IPS DF 6.9 (cell line): ENCODE data around the gene RAD51B.

Experiments used
- DNase-seq: peaks from one replicate; pipeline ENCODE4 v3.0.0-alpha.2; 2013; ENCODE audit warnings: low read depth, low spot score
- H3K27ac ChIP-seq: one replicate; pipeline ENCODE4 v1.5.1; 2013; ENCODE audit warnings: low read length, control low read depth
- H3K27me3 ChIP-seq: 2 replicates; pipeline ENCODE4 v1.6.1; 2013; ENCODE audit warnings: mild to moderate bottlenecking, low read length; ENCODE audit not compliant: control insufficient read depth, insufficient read depth
- H3K36me3 ChIP-seq: 2 replicates; pipeline ENCODE4 v1.6.1; 2013; ENCODE audit warnings: low read length; ENCODE audit not compliant: control insufficient read depth, insufficient read depth
- H3K4me1 ChIP-seq: 2 replicates; pipeline ENCODE4 v1.6.1; 2013; ENCODE audit warnings: low read length; ENCODE audit not compliant: control insufficient read depth, insufficient read depth
- H3K4me3 ChIP-seq: 2 replicates; pipeline ENCODE4 v1.5.1; 2013; ENCODE audit warnings: mild to moderate bottlenecking, low read length
- H3K9me3 ChIP-seq: 2 replicates; pipeline ENCODE4 v1.6.1; 2013; ENCODE audit warnings: low read length, inconsistent platforms; ENCODE audit not compliant: control insufficient read depth, insufficient read depth
- WGBS: extraction: QIAGEN DNeasy Blood & Tissue Kit; methylation state at CpG from one replicate; pipeline ENCODE4 v1.1.7; 2013; ENCODE audit warnings: mixed read lengths, missing lambda C conversion rate; ENCODE audit not compliant: insufficient read length, insufficient coverage; 5-methylcytosine and 5-hydroxymethylcytosine counted together

Gene RAD51B

GRCh38 chr14:67835596-67835995, 16.0 kb downstream of the RAD51B start:
- no peaks in the 10 kb centered on the region; the same call in 1 of the 2 replicates for H3K36me3 ChIP-seq

GRCh38 chr14:67837011-67837624, 17.5 kb downstream of the RAD51B start:
- no peaks in the 10 kb centered on the region for H3K27me3 ChIP-seq
- no peak overlapping the region for H3K4me3 ChIP-seq
- no peaks in the 10 kb centered on the region; the same call in 1 of the 2 replicates for H3K36me3 ChIP-seq
- H3K9me3 ChIP-seq = no peaks in the 10 kb centered on the region
- no peak overlapping the region for H3K27ac ChIP-seq
- peak; percentile 18 for DNase-seq
- WGBS = no CpG with 5 or more reads among the region's 2 CpGs
- H3K4me1 ChIP-seq = no peaks in the 10 kb centered on the region

More at GRCh38 chr14:67835596-67835995, 16.0 kb downstream of the RAD51B start:
- no peaks in the 10 kb centered on the region for H3K4me1 ChIP-seq
- H3K27ac ChIP-seq = no peak overlapping the region
- DNase-seq = no peak
- no peak overlapping the region for H3K4me3 ChIP-seq
- no peaks in the 10 kb centered on the region for H3K9me3 ChIP-seq
- H3K27me3 ChIP-seq = no peaks in the 10 kb centered on the region

- Histone ChIP-seq H3K9me3 (no peaks in the 10 kb centered on the region), H3K4me1 (no peaks in the 10 kb centered on the region), H3K4me3 (no peak overlapping the region), H3K36me3 (no peaks in the 10 kb centered on the region), H3K27me3 (no peaks in the 10 kb centered on the region), H3K27ac (no peak overlapping the region)
- no CpG with 5 or more reads among the region's 17 CpGs for WGBS
- DNase-seq = no peak
Observed at GRCh38 chr14:67846029-67846610, 26.5 kb downstream of the RAD51B start.

- Histone ChIP-seq H3K9me3 (no peaks in the 10 kb centered on the region), H3K27ac (no peak overlapping the region), H3K4me1 (no peaks in the 10 kb centered on the region), H3K36me3 (no peaks in the 10 kb centered on the region), H3K4me3 (no peak overlapping the region), H3K27me3 (no peaks in the 10 kb centered on the region)
- WGBS = no CpG with 5 or more reads among the region's 9 CpGs
- no peak for DNase-seq
Observed at GRCh38 chr14:67850066-67850830, 30.7 kb downstream of the RAD51B start.

- Histone ChIP-seq H3K36me3 (no peaks in the 10 kb centered on the region), H3K4me3 (no peak overlapping the region), H3K4me1 (no peaks in the 10 kb centered on the region), H3K9me3 (no peaks in the 10 kb centered on the region), H3K27ac (no peak overlapping the region), H3K27me3 (no peaks in the 10 kb centered on the region)
- WGBS = no CpG with 5 or more reads among the region's 9 CpGs
- DNase-seq = no peak
Observed at GRCh38 chr14:67851785-67852410, 32.3 kb downstream of the RAD51B start.

- H3K4me3 ChIP-seq = no peak overlapping the region
- no peaks in the 10 kb centered on the region for H3K36me3 ChIP-seq
- no peaks in the 10 kb centered on the region for H3K9me3 ChIP-seq
- H3K4me1 ChIP-seq = no peaks in the 10 kb centered on the region
- no peak for DNase-seq
- H3K27me3 ChIP-seq = no peaks in the 10 kb centered on the region
- H3K27ac ChIP-seq = no peak overlapping the region
Observed at GRCh38 chr14:67852926-67853604, 33.5 kb downstream of the RAD51B start.

GRCh38 chr14:67853715-67854114, 34.1 kb downstream of the RAD51B start:
- no peak for DNase-seq
- Histone ChIP-seq H3K36me3 (no peaks in the 10 kb centered on the region), H3K4me1 (no peaks in the 10 kb centered on the region), H3K9me3 (no peaks in the 10 kb centered on the region), H3K27me3 (no peaks in the 10 kb centered on the region), H3K27ac (no peak overlapping the region), H3K4me3 (no peak overlapping the region)
- no CpG with 5 or more reads among the region's 3 CpGs for WGBS

- Histone ChIP-seq H3K36me3 (no peaks in the 10 kb centered on the region), H3K27ac (no peak overlapping the region), H3K27me3 (no peaks in the 10 kb centered on the region), H3K4me3 (no peak overlapping the region), H3K9me3 (no peaks in the 10 kb centered on the region), H3K4me1 (no peaks in the 10 kb centered on the region)
- no peak for DNase-seq
- no CpG with 5 or more reads among the region's 2 CpGs for WGBS
Observed at GRCh38 chr14:67856827-67857226, 37.2 kb downstream of the RAD51B start.

GRCh38 chr14:67857778-67858350, 38.3 kb downstream of the RAD51B start:
- Histone ChIP-seq H3K27me3 (no peaks in the 10 kb centered on the region), H3K4me3 (no peak overlapping the region), H3K27ac (no peak overlapping the region), H3K4me1 (no peaks in the 10 kb centered on the region), H3K36me3 (no peaks in the 10 kb centered on the region), H3K9me3 (no peaks in the 10 kb centered on the region)
- no peak for DNase-seq
- WGBS = no CpG with 5 or more reads among the region's 20 CpGs

- no CpG with 5 or more reads among the region's 1 CpG for WGBS
- H3K4me3 ChIP-seq = no peak overlapping the region
- no peaks in the 10 kb centered on the region for H3K9me3 ChIP-seq
- no peaks in the 10 kb centered on the region for H3K4me1 ChIP-seq
- no peak overlapping the region for H3K27ac ChIP-seq
- no peaks in the 10 kb centered on the region for H3K27me3 ChIP-seq
- no peak for DNase-seq
- H3K36me3 ChIP-seq = no peaks in the 10 kb centered on the region
Observed at GRCh38 chr14:67859169-67859749, 39.7 kb downstream of the RAD51B start.
